ENCODE data around the gene RAD50.
"Not testable (repeated sequence)": the region's sequence is repeated elsewhere in the genome, so short reads cannot be mapped to it uniquely, and the experiment has no call there.

RAD50 gene

DNA sequence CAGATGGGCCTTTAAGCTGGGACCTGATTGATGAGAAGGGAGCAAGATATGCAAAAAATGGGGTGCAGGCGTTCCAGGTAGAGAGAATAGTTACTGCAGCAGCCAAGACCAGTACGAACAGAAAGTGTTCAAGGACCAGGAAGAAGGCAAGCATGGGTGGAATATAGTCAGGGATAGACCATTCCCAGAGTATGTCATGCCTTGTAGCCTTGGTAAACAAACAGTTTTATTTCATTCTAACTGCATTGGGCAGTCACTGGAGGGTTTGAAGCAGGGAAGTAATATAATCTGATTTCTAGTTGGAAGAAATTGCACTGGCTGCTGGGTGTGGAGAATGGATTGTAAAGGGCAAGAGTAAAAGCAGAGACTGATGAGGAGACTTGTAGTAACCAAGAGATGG is 70.7 kb downstream of the RAD50 start:
- H3K4ac ChIP-seq (ENCODE audit: low read length) = no peak overlapping the region

DNA sequence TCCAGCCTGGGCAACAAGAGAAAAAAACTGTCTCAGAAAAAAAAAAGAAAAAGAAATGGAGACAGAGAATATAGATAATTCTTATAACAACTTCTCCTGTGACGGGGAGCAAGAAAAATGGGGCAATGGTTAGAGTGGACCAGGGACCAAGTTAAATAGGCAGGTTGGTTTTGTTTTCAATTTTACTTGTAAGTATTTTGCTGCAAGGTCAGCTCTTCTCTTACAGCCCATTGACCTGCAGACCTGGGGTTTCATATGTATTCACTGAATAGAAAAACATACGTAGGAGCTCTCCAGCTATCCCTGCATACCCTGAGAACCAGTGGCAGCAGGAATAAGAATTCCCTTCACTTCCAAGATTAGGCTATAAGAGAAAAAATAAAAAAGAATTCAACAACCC is 72.0 kb downstream of the RAD50 start:
- no peak for DNase-seq (ENCODE audit: low spot score)
- no peak overlapping the region for H3K4me2 ChIP-seq (ENCODE audit: insufficient read depth, low read length, poor library complexity, severe bottlenecking)
- no CpG with 5 or more reads among the region's 2 CpGs for WGBS, 2 donors (ENCODE audit: extremely low coverage in 2 of 2, insufficient read length in 2 of 2, insufficient replicate concordance in 1 of 2)
- no peak overlapping the region for H3K9ac ChIP-seq (ENCODE audit: low read depth, low read length, poor library complexity)
- H2BK120ac ChIP-seq (ENCODE audit: low read depth, low read length) = no peak overlapping the region
- no peak overlapping the region for H3K18ac ChIP-seq (ENCODE audit: low read length)
- H3K79me1 ChIP-seq (ENCODE audit: low read depth, low read length) = no peaks in the 10 kb centered on the region
- H2AK5ac ChIP-seq (ENCODE audit: low read depth, low read length) = no peak overlapping the region
- no peaks in the 10 kb centered on the region for H3K4me1 ChIP-seq (ENCODE audit: control insufficient read depth in 2 of 2, insufficient read depth in 1 of 2, low read depth in 1 of 2, low read length in 2 of 2)
- no peak overlapping the region for H2BK5ac ChIP-seq (ENCODE audit: low read length)
- H3K27me3 ChIP-seq (ENCODE audit: control insufficient read depth in 3 of 3, insufficient read depth in 3 of 3, low read depth in 1 of 3, low read length in 3 of 3) = no peaks in the 10 kb centered on the region
- no peak overlapping the region for H3K4ac ChIP-seq (ENCODE audit: low read length)
- no peak overlapping the region for H3K4me3 ChIP-seq (ENCODE audit: low read length in 2 of 2)
- H4K8ac ChIP-seq (ENCODE audit: low read depth, low read length) = no peak overlapping the region
- no peak overlapping the region for H4K91ac ChIP-seq (ENCODE audit: low read depth, low read length, poor library complexity)
- H3K14ac ChIP-seq (ENCODE audit: low read length) = no peak overlapping the region
- H2AFZ ChIP-seq (ENCODE audit: low read length) = no peak overlapping the region
- H3K36me3 ChIP-seq (replicated peaks in 1 of 2; ENCODE audit: control insufficient read depth in 2 of 2, insufficient read depth in 2 of 2, low read length in 2 of 2) = no peaks in the 10 kb centered on the region
- H3K9me3 ChIP-seq (replicated peaks in 1 of 2; ENCODE audit: control insufficient read depth in 2 of 2, insufficient read depth in 1 of 2, low read depth in 1 of 2, low read length in 2 of 2) = no peaks in the 10 kb centered on the region
- H2BK12ac ChIP-seq (ENCODE audit: low read length) = no peak overlapping the region
- no peak overlapping the region for H3K23ac ChIP-seq (ENCODE audit: low read depth, low read length, poor library complexity)
- no peak overlapping the region for H3K27ac ChIP-seq (replicated peaks; ENCODE audit: low read length)
- no peak overlapping the region for H2BK15ac ChIP-seq (ENCODE audit: low read length)

More for the DNA sequence above, 70.7 kb downstream of the RAD50 start:
- Histone ChIP-seq H2BK15ac (ENCODE audit: low read length) (no peak overlapping the region), H3K9me3 (replicated peaks in 1 of 2; ENCODE audit: control insufficient read depth in 2 of 2, insufficient read depth in 1 of 2, low read depth in 1 of 2, low read length in 2 of 2) (no peaks in the 10 kb centered on the region), H2BK120ac (ENCODE audit: low read depth, low read length) (no peak overlapping the region), H3K4me2 (ENCODE audit: insufficient read depth, low read length, poor library complexity, severe bottlenecking) (no peak overlapping the region), H2BK5ac (ENCODE audit: low read length) (no peak overlapping the region), H4K91ac (ENCODE audit: low read depth, low read length, poor library complexity) (no peak overlapping the region), H4K8ac (ENCODE audit: low read depth, low read length) (no peak overlapping the region), H3K36me3 (replicated peaks in 1 of 2; ENCODE audit: control insufficient read depth in 2 of 2, insufficient read depth in 2 of 2, low read length in 2 of 2) (no peaks in the 10 kb centered on the region), H2BK12ac (ENCODE audit: low read length) (no peak overlapping the region), H3K18ac (ENCODE audit: low read length) (no peak overlapping the region), H3K23ac (ENCODE audit: low read depth, low read length, poor library complexity) (no peak overlapping the region), H3K4me3 (ENCODE audit: low read length in 2 of 2) (no peak overlapping the region), H3K27me3 (ENCODE audit: control insufficient read depth in 3 of 3, insufficient read depth in 3 of 3, low read depth in 1 of 3, low read length in 3 of 3) (no peaks in the 10 kb centered on the region), H3K9ac (ENCODE audit: low read depth, low read length, poor library complexity) (no peak overlapping the region), H3K4me1 (ENCODE audit: control insufficient read depth in 2 of 2, insufficient read depth in 1 of 2, low read depth in 1 of 2, low read length in 2 of 2) (no peaks in the 10 kb centered on the region), H3K14ac (ENCODE audit: low read length) (no peak overlapping the region), H3K79me1 (ENCODE audit: low read depth, low read length) (no peaks in the 10 kb centered on the region), H2AK5ac (ENCODE audit: low read depth, low read length) (no peak overlapping the region), H3K27ac (replicated peaks; ENCODE audit: low read length) (no peak overlapping the region), H2AFZ (ENCODE audit: low read length) (no peak overlapping the region)
- no CpG with 5 or more reads among the region's 2 CpGs for WGBS, 2 donors (ENCODE audit: extremely low coverage in 2 of 2, insufficient read length in 2 of 2, insufficient replicate concordance in 1 of 2)
- no peak for DNase-seq (ENCODE audit: low spot score)

DNA sequence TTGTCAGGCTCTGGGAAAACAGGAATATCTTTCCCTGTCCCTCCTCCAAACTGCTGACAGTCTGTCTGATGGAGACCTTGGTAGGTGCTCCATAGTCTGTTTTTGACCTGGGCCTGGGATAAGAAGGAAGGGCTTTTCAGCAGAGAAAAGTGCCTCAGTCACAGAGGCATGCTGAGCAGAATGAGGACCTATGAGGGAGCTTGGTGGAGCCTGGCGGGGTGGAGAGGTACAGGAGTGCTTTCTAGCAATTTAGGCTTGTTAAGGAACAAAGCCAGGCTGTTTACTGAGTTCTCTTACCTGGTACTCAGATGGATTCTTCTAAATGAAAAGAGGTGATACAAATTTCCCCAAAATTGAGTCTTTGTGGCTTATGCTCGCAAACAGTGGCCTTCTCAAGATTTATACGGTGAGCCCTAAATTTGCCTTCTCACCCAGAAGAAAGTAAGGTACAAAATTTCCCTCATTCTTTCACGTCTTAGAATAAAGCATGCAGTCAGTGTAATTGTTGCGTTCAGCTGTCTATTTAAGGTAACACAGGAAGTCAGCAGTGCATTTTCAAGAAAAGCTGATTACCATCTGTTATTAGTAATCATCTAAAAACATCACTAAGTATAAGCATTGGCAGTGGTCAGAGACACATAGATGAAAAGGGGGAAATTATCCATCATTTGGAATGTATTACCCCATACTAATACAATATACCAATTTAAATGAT is 72.6 kb downstream of the RAD50 start:
- Histone ChIP-seq H2AFZ (ENCODE audit: low read length) (no peak overlapping the region), H2BK12ac (ENCODE audit: low read length) (no peak overlapping the region), H3K4me2 (ENCODE audit: insufficient read depth, low read length, poor library complexity, severe bottlenecking) (no peak overlapping the region), H4K8ac (ENCODE audit: low read depth, low read length) (no peak overlapping the region), H3K36me3 (replicated peaks in 1 of 2; ENCODE audit: control insufficient read depth in 2 of 2, insufficient read depth in 2 of 2, low read length in 2 of 2) (no peaks in the 10 kb centered on the region), H3K27ac (replicated peaks; ENCODE audit: low read length) (no peak overlapping the region), H3K4me1 (ENCODE audit: control insufficient read depth in 2 of 2, insufficient read depth in 1 of 2, low read depth in 1 of 2, low read length in 2 of 2) (no peaks in the 10 kb centered on the region), H4K91ac (ENCODE audit: low read depth, low read length, poor library complexity) (no peak overlapping the region), H2BK120ac (ENCODE audit: low read depth, low read length) (no peak overlapping the region), H3K4ac (ENCODE audit: low read length) (no peak overlapping the region), H2BK5ac (ENCODE audit: low read length) (no peak overlapping the region), H3K9me3 (replicated peaks in 1 of 2; ENCODE audit: control insufficient read depth in 2 of 2, insufficient read depth in 1 of 2, low read depth in 1 of 2, low read length in 2 of 2) (no peaks in the 10 kb centered on the region), H3K14ac (ENCODE audit: low read length) (no peak overlapping the region), H2AK5ac (ENCODE audit: low read depth, low read length) (no peak overlapping the region), H3K9ac (ENCODE audit: low read depth, low read length, poor library complexity) (no peak overlapping the region), H3K27me3 (ENCODE audit: control insufficient read depth in 3 of 3, insufficient read depth in 3 of 3, low read depth in 1 of 3, low read length in 3 of 3) (no peaks in the 10 kb centered on the region), H3K79me1 (ENCODE audit: low read depth, low read length) (no peaks in the 10 kb centered on the region), H2BK15ac (ENCODE audit: low read length) (no peak overlapping the region), H3K23ac (ENCODE audit: low read depth, low read length, poor library complexity) (no peak overlapping the region), H3K4me3 (ENCODE audit: low read length in 2 of 2) (no peak overlapping the region), H3K18ac (ENCODE audit: low read length) (no peak overlapping the region)
- no CpG with 5 or more reads among the region's 5 CpGs for WGBS, 2 donors (ENCODE audit: extremely low coverage in 2 of 2, insufficient read length in 2 of 2, insufficient replicate concordance in 1 of 2)
- DNase-seq (ENCODE audit: low spot score) = no peak

DNA sequence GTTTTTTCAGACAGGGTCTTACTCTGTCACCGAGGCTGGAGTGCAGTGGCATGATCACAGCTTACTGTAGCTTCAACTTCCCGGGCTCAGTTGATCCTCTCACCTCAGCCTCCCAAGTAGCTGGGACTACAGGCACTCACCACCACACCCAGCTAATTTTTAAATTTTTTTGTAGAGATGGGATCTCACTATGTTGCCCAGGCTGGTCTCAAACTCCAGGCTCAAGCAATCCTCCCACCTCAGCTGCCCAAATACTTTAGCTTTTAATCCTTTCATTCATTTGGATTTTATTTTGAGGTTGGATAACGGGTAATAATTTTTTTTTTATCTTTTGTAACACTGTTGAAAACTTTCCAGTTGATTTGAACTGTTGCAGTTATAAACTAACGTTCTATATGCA is 76.8 kb downstream of the RAD50 start:
- not testable (repeated sequence) for H2AFZ ChIP-seq (ENCODE audit: low read length); H3K27me3 ChIP-seq (ENCODE audit: control insufficient read depth in 3 of 3, insufficient read depth in 3 of 3, low read depth in 1 of 3, low read length in 3 of 3); H3K4me3 ChIP-seq (ENCODE audit: low read length in 2 of 2); H2BK12ac ChIP-seq (ENCODE audit: low read length); H3K9me3 ChIP-seq (replicated peaks in 1 of 2; ENCODE audit: control insufficient read depth in 2 of 2, insufficient read depth in 1 of 2, low read depth in 1 of 2, low read length in 2 of 2); H3K27ac ChIP-seq (replicated peaks; ENCODE audit: low read length); H3K23ac ChIP-seq (ENCODE audit: low read depth, low read length, poor library complexity); H3K18ac ChIP-seq (ENCODE audit: low read length); H2AK5ac ChIP-seq (ENCODE audit: low read depth, low read length); H2BK120ac ChIP-seq (ENCODE audit: low read depth, low read length); H4K8ac ChIP-seq (ENCODE audit: low read depth, low read length); H3K79me1 ChIP-seq (ENCODE audit: low read depth, low read length); H4K91ac ChIP-seq (ENCODE audit: low read depth, low read length, poor library complexity); H2BK15ac ChIP-seq (ENCODE audit: low read length); DNase-seq (ENCODE audit: low spot score); H3K4ac ChIP-seq (ENCODE audit: low read length); H2BK5ac ChIP-seq (ENCODE audit: low read length); H3K4me1 ChIP-seq (ENCODE audit: control insufficient read depth in 2 of 2, insufficient read depth in 1 of 2, low read depth in 1 of 2, low read length in 2 of 2); H3K14ac ChIP-seq (ENCODE audit: low read length); H3K36me3 ChIP-seq (replicated peaks in 1 of 2; ENCODE audit: control insufficient read depth in 2 of 2, insufficient read depth in 2 of 2, low read length in 2 of 2); H3K9ac ChIP-seq (ENCODE audit: low read depth, low read length, poor library complexity); H3K4me2 ChIP-seq (ENCODE audit: insufficient read depth, low read length, poor library complexity, severe bottlenecking)
- no CpG with 5 or more reads among the region's 4 CpGs for WGBS, 2 donors (ENCODE audit: extremely low coverage in 2 of 2, insufficient read length in 2 of 2, insufficient replicate concordance in 1 of 2)
